Measurements from ENCODE around the gene ST3GAL5. TPM values are rescaled to one million over a fixed set of nuclear protein-coding genes. Genes with fewer than 3 reads are reported as not detected.
A peak's percentile ranks its signal among the peaks of the same experiment; 100 is the strongest.

ST3GAL5 gene
- total RNA-seq, 1 experiment from 2014 or later = 25.3 TPM

GRCh38 chr2:85936421-85937068 lies 47.8 kb upstream of the ST3GAL5 start:
- no TSS peak for BruUV-seq (replicated peaks)
- no peaks in the 10 kb centered on the region for H3K9me3 ChIP-seq (ENCODE audit: low read depth, low read length, poor library complexity, severe bottlenecking)
- no peak for DNase-seq (ENCODE audit: low spot score)
- ChIA-PET POLR2A (ENCODE audit: low non-redundant PET) (no interaction called here), CTCF (no interaction called here)
- peak overlapping the region; percentile 37 for H3K27ac ChIP-seq (ENCODE audit: low read depth, low read length, poor library complexity, severe bottlenecking)
- intact Hi-C loops (cut with micrococcal nuclease; ENCODE audit: unreplicated experiment) = no loop called here
- no peak for TF ChIP-seq CTCF (conservative IDR thresholded peaks at IDR 0.05; ENCODE audit: low read depth, low read length)
- no peak for TF ChIP-seq EZH2 (IDR thresholded peaks at IDR 0.05; ENCODE audit: borderline replicate concordance, low read depth, low read length, poor library complexity, severe bottlenecking)
- no peak overlapping the region for H3K4me3 ChIP-seq (ENCODE audit: low read depth, low read length, poor library complexity, severe bottlenecking)
- peaks cover 41% of the 10 kb centered on the region for H3K4me1 ChIP-seq (ENCODE audit: insufficient read depth, low read length, poor library complexity, severe bottlenecking)
- no peaks in the 10 kb centered on the region for H3K36me3 ChIP-seq (ENCODE audit: insufficient read depth, low read length, poor library complexity, severe bottlenecking)
- H3K27me3 ChIP-seq (replicated peaks; ENCODE audit: insufficient read depth, low read depth, low read length, poor library complexity) = no peaks in the 10 kb centered on the region

GRCh38 chr2:85935746-85936208 lies 47.0 kb upstream of the ST3GAL5 start:
- peak overlapping the region; percentile 37 for H3K27ac ChIP-seq (ENCODE audit: low read depth, low read length, poor library complexity, severe bottlenecking)
- H3K9me3 ChIP-seq (ENCODE audit: low read depth, low read length, poor library complexity, severe bottlenecking) = no peaks in the 10 kb centered on the region
- no TSS peak for BruUV-seq (replicated peaks)
- no peaks in the 10 kb centered on the region for H3K27me3 ChIP-seq (replicated peaks; ENCODE audit: insufficient read depth, low read depth, low read length, poor library complexity)
- ChIA-PET CTCF (interaction anchor here (0.5 kb wide), 1 partner anchor 47 kb away, joined by 3 read pairs; no protein-coding TSS in a partner anchor), POLR2A (ENCODE audit: low non-redundant PET) (no interaction called here)
- H3K4me1 ChIP-seq (ENCODE audit: insufficient read depth, low read length, poor library complexity, severe bottlenecking) = peaks cover 41% of the 10 kb centered on the region
- no peak overlapping the region for H3K4me3 ChIP-seq (ENCODE audit: low read depth, low read length, poor library complexity, severe bottlenecking)
- intact Hi-C loops (cut with micrococcal nuclease; ENCODE audit: unreplicated experiment) = no loop called here
- H3K36me3 ChIP-seq (ENCODE audit: insufficient read depth, low read length, poor library complexity, severe bottlenecking) = no peaks in the 10 kb centered on the region
- TF ChIP-seq CTCF (conservative IDR thresholded peaks at IDR 0.05; ENCODE audit: low read depth, low read length) = no peak
- TF ChIP-seq EZH2 (IDR thresholded peaks at IDR 0.05; ENCODE audit: borderline replicate concordance, low read depth, low read length, poor library complexity, severe bottlenecking) = no peak
- DNase-seq (ENCODE audit: low spot score) = peak; percentile 91

- CTCF ChIA-PET = interaction anchor here (0.5 kb wide), 1 partner anchor 46 kb away, joined by 3 read pairs; no protein-coding TSS in a partner anchor
- Histone ChIP-seq H3K4me1 (ENCODE audit: insufficient read depth, low read length, poor library complexity, severe bottlenecking) (peaks cover 41% of the 10 kb centered on the region), H3K4me3 (ENCODE audit: low read depth, low read length, poor library complexity, severe bottlenecking) (no peak overlapping the region), H3K27me3 (replicated peaks; ENCODE audit: insufficient read depth, low read depth, low read length, poor library complexity) (no peaks in the 10 kb centered on the region), H3K27ac (ENCODE audit: low read depth, low read length, poor library complexity, severe bottlenecking) (peak overlapping the region; percentile 4), H3K9me3 (ENCODE audit: low read depth, low read length, poor library complexity, severe bottlenecking) (no peaks in the 10 kb centered on the region), H3K36me3 (ENCODE audit: insufficient read depth, low read length, poor library complexity, severe bottlenecking) (no peaks in the 10 kb centered on the region)
- TF ChIP-seq EZH2 (IDR thresholded peaks at IDR 0.05; ENCODE audit: borderline replicate concordance, low read depth, low read length, poor library complexity, severe bottlenecking) = no peak
- no peak for TF ChIP-seq CTCF (conservative IDR thresholded peaks at IDR 0.05; ENCODE audit: low read depth, low read length)
- no TSS peak for BruUV-seq (replicated peaks)
- intact Hi-C loops (cut with micrococcal nuclease; ENCODE audit: unreplicated experiment) = no loop called here
- DNase-seq (ENCODE audit: low spot score) = no peak
- POLR2A ChIA-PET (ENCODE audit: low non-redundant PET) = interaction anchor here (0.6 kb wide), 1 partner anchor 26 kb away, joined by 3 read pairs; no protein-coding TSS in a partner anchor
Observed at GRCh38 chr2:85935170-85935745, 46.5 kb upstream of the ST3GAL5 start.

Measured in A673 (cell line).